Activated CD4-positive, alpha-beta T cell treated with anti-CD3 and anti-CD28 coated beads, Interleukin-2, amount 50 U/mL, for 1 hour (primary cell): ENCODE results near the gene SLC19A1.

Experiments used
- DNase-seq: peaks from one replicate; pipeline ENCODE4 v3.0.0-alpha.2; 2020

The SLC19A1 gene

DNA sequence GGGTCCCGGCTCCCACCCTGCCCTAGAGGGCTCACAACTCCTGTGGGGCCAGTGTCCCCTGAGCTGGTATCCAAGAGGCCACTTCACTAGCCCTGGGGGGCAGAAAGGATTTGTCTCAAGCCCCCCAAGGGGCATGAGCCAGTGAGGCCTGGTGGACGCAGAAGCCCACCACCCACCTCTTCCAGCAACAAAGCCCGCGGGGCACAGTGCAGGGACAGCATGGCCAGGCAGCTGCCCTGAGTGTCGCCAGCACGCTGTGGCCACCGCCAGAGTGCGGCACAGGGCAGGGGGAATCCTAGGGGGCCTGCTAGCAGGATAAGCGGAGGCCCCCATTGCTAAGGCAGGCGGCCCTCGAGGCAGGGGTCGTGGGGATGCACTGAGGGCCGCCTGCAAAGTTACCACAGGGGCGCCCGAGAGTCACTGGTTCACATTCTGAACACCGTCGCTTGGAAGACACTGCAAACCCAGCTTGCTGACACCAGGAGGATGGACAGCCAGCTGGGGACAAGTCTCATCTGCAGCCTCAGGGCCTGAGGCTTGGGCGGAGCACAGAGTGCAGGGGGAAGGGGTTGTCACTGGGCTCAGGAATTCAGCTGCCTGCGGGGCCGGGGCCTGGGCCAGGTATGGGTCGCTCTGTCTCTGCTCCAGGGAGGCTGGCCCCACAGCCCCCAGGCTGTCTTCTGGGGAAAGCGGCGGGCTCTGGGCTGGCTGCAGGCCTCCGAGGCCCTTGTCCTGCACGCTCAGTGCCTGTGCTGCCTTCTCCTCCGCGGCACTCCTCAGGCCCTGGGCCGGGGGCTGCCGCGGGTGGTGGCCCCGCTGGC is 26.8 kb downstream of the SLC19A1 start:
- no peak for DNase-seq

DNA sequence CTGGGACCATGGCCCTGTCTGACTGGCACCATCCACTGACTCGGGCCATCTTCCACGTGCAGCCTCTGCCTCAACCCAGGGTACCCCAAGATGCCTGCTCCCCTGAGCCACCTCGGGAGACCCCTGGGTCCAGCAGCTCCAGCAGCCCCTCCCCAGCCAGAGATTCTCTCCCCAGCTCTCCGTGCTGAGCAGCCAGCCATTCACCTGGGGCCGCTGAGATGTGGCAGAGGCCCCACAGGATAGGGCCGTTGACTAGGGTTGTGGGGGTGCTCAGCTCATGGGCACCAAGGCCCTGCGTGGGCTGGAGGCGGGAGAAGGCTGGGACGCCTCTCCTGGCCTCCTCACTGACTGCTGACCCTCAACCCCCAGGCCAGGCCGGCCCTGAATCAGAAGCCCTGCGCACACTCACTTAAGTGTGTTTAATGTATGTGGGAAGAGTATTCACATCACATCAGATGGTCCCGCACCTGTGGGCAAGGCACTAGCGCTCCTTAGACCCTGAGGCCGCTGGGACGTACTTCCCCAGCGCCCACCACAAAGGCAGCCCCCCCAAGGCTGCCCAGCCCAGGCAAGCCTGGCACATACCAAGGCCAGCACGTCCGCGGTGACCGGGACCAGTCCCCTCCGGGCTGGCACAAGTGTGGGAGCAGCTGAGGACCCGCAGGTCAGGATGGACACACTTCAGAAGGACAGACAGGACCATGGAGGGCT is 27.8 kb downstream of the SLC19A1 start:
- no peak for DNase-seq

DNA sequence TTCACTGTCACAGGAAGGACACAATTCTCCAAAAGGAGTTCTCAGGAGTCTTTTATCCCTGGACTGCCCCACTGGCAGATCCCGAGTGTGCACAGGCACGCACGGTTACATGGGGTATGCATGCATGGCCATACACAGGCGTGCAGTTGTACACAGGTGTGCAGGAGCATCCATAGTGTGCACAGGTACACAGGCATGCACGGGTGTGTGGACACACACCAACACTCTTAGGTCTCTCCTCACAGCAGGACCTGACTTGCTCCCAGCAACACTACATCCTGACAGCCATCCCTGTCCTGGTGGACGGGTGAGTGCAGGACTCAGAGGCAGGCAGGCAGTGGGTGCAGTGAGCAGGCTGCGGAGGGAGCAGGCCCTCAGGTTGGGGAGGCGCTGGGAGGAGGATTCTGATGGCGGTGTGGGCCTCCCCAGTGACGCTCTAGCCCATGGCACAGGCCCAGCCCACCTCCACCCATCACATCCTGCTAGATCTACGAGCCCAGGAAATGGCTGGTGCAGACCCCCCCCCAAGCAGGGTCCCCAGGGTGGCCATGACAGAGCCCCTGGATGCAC is 28.4 kb downstream of the SLC19A1 start:
- no peak for DNase-seq

DNA sequence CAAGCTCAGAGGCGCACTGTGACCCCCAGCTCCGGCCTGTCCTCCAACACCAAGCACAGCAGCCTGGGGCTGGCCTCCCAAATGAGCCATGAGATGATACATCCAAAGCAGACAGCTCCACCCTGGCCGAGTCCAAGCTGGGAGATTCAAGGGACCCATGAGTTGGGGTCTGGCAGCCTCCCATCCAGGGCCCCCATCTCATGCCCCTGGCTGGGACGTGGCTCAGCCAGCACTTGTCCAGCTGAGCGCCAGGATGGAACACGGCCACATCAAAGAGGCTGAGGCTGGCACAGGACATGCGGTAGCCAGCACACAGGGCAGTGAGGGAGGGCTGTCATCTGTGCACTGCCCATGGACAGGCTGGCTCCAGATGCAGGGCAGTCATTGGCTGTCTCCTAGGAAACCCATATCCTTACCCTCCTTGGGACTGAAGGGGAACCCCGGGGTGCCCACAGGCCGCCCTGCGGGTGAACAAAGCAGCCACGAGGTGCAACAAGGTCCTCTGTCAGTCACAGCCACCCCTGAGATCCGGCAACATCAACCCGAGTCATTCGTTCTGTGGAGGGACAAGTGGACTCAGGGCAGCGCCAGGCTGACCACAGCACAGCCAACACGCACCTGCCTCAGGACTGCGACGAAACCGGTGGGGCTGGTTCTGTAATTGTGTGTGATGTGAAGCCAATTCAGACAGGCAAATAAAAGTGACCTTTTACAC is 29.1 kb downstream of the SLC19A1 start:
- no peak for DNase-seq

DNA sequence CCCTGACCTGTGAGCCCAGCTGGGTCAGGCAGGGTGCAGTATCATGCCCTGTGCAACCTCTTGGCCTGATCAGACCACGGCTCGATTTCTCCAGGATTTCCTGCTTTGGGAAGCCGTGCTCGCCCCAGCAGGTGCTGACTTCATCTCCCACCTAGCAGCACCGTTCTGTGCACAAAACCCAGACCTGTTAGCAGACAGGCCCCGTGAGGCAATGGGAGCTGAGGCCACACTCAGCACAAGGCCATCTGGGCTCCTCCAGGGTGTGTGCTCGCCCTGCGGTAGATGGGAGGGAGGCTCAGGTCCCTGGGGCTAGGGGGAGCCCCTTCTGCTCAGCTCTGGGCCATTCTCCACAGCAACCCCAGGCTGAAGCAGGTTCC is 29.6 kb downstream of the SLC19A1 start:
- no peak for DNase-seq

DNA sequence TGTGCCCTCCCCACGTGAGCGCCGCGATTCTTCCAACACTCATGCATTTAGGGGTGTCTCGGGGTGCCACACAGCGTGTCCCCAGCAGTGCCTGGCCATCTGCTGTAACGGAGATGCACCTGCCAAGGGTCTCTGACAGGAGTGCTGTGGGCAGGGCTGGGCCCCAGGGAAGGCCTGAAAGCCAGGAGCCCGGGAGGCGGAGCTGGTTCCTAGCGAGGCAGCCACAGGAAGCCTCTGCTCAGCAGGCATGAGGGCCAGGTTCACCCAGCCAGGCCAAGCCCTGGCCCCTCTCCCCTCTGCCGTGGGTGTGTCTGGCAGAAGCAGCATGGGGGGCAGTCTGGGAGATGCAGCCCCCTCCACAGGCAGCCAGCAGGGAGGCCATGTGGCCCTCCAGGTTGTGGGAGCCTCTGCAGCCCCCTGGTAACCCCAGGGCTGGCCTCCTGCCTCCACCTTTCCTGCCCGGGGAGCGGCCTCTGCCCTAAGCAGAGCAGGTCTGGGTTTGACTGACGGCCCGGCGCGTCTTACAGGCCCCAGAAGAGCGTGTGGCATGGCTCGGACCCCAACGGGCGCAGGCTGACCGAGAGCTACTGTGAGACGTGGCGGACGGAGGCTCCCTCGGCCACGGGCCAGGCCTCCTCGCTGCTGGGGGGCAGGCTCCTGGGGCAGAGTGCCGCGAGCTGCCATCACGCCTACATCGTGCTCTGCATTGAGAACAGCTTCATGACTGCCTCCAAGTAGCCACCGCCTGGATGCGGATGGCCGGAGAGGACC is 30.4 kb downstream of the SLC19A1 start:
- DNase-seq: no peak

DNA sequence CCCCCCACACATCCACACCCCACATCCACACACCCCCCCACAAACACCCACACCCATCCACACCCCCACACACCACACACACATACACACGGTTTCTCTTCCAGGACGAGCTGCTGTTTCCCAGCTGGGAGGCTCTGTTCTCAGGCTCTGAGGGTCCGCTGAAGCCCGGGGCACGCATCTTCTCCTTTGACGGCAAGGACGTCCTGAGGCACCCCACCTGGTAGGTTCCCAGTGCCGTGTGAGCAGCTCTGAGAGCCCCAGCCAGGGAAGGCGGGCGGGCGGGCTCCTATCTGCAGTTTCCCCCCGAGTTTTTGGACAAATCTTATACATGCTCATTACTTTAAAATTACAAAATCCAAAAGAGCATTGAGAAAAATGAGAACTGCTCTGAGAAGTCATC is 31.2 kb downstream of the SLC19A1 start:
- no peak for DNase-seq

DNA sequence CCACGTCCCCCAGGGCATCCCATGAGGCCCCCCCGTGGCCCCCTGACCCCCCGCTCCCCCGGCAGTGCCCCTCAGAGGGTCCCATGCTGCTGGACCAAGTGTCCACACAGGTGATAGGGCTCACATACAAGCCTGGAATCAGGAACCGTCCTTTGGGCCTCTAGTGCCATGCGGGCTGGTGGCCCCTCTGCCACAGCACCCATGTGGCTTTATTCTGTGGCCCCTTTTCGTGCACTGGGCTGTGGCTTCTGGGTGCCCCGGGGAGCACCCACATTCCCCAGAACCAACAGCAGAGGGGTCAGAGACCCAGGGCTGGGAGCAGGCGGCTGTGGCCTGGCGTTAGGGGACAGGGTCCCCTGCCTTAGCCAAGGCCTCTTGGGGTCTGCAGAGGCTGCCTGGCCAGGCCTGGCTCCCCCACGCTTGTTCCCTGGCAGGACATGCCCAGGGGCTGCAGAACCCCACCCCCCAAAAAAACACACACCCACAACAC is 31.7 kb downstream of the SLC19A1 start:
- DNase-seq: no peak

DNA sequence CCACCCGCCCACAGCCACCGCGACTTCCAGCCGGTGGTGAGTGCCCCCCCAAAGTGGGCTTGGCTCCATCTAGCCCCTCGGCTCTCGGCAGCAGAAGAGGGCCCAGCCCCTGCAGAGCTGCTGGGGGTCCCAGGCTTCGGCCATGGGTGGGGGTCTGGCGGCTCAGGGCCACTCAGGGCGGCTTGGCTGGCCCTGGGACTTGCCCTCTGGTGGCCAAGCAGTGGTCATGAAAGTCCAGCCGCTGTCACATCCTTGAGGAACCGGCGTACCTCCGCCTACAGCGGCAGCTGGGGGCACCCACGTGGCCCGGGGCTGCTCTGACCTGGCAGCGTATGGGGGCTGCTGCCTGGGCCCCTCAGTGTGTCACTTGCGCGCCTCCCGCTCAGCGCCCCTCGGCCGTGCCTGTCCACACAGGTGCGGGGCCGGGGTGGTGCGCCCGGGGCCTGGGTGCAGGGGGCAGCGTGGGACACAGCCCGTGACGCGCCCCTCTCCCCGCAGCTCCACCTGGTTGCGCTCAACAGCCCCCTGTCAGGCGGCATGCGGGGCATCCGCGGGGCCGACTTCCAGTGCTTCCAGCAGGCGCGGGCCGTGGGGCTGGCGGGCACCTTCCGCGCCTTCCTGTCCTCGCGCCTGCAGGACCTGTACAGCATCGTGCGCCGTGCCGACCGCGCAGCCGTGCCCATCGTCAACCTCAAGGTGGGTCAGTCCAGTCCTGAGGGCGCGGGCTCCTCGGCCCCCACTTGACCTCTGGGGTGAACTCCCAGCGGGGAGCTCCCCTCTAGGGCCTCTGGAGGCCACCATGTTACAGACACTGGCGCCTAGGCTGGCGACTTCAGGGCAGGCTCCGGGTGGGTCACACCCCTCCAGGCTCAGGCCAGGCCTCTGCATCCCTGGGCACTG is 32.4 kb downstream of the SLC19A1 start:
- DNase-seq: no peak

DNA sequence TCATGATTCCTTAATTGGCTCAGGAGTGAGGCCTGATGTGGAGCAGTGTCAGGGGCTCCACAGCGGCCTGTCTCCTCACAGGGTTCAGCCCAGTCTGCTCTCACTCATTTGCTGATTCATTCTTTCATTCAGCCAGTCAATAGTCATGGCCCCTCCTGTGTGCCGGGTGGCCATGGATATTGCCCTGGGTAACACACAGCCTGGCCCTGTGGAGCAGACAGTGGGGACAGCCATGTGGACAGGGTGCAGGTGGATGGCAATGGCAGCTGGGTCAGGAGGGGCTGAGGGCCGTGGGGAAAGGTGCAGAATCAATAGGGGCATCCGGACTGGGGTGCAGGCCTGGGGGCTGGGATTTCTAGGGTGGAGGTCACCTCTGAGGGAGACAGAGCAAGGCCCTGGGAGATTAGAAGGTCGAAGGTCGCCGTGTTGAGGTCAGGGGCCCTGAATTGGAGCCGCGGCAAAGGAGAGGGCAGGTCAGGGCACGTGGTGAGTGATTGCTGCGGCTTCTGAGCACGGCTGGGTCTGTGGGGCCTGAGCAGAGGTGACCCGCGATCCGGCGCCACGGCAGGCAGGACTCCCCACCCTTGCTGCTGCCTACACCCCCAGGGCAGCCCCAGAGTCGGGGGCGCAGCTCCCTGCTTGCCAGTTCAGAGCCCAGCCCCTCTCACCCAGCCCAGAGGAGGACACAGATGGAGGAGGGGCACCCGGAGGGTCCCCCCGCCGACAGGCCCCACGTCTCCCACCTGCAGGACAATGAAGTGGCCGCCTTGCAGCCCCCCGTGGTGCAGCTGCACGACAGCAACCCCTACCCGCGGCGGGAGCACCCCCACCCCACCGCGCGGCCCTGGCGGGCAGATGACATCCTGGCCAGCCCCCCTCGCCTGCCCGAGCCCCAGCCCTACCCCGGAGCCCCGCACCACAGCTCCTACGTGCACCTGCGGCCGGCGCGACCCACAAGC is 33.4 kb downstream of the SLC19A1 start:
- no peak for DNase-seq

DNA sequence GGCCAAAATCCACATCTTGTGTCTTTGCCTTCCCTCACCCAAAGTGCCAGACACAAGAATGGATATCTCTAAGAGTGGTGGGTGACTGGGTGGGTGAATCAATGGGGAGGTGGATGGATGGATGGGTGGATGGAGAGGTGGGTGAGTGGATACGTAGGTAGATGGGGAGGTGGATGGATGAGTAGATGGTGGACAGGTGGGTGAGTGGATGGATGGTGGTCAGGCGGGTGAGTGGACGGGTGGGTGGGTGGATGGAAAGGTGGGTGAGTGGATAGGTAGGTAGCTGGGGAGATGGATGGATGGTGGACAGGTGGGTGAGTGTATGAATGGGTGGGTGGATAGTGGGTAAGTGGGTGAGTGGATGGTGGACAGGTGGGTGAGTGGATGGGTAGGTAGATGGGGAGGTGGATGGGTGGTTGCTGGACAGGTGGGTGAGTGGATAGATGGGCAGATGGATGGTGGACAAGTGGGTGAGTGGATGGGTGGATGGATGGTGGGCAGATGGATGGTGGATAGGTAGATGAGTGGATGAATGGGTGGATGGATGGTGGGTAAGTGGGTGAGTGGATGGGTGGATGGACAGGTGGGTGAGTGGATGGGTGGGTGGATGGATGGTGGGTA is 34.2 kb downstream of the SLC19A1 start:
- no peak for DNase-seq

DNA sequence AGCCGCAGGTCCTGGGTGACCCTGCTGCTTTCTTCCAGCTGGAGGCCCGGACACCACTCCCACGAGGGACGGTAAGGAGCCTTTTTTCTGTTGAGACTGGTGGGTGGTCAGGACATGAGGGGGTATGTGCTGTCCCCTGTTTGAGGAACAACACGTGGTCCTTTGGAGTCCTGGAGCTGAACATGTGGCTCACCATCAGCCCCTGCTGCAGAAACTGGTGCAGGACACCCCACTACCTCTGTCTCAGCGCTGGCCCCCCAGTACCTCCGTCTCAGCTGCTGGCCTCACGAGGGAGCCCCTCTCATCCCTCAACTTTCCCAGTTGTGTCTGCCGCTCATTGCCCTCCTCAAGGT is 34.7 kb downstream of the SLC19A1 start:
- no peak for DNase-seq

DNA sequence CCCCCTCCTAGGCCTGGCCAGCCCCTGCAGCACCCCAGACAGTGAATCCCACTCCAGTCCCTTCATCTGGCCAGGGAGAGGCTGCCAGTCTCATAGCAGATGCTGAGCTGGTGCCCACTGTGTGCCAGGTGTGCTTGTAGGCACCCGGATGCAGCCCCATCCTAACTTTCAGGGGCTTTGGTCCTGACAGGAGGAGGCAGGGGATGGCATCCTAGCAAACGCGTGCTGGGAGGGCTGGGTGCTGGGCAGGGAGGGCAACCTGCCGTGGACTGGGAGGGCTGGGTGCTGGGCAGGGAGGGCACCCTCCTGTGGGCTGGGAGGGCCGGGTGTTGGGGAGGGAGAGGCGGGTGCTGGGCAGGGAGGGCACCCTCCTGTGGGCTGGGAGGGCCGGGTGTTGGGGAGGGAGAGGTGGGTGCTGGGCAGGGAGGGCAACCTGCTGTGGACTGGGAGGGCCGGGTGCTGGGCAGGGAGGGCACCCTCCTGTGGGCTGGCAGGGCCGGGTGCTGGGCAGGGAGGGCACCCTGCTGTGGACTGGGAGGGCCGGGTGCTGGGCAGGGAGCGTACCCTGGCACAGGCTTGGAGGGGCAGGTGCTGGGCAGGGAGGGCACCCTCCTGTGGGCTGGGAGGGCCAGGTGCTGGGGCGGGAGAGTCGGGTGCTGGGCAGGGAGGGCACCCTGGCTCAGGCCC is 35.3 kb downstream of the SLC19A1 start:
- DNase-seq: no peak

DNA sequence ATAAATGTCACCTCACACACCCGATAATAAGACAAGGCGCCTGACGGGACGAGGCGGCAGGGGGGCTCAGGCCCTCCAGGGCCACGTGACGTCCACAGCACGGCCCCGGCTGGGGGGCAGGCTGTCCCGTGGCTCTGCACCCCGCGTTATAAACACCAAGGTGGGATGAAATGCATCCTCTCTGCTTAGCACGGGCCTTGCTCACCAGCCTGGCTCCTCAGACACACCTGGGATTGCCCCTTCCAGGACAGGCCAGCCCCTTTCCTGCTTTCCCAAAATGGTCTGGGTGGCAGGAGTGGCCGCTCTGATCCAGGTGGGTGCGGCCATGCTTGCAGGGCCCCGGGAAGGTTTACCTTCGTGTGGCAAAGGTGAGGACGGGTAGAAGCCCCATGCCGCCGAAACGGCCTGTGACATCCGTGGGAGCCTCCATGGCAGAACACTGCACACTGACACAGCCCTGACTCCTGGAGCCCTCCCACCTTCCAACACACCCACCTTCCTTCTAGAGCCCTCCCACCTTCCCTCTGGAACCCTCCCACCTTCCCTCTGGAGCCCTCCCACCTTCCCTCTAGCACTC is 35.9 kb downstream of the SLC19A1 start:
- no peak for DNase-seq

DNA sequence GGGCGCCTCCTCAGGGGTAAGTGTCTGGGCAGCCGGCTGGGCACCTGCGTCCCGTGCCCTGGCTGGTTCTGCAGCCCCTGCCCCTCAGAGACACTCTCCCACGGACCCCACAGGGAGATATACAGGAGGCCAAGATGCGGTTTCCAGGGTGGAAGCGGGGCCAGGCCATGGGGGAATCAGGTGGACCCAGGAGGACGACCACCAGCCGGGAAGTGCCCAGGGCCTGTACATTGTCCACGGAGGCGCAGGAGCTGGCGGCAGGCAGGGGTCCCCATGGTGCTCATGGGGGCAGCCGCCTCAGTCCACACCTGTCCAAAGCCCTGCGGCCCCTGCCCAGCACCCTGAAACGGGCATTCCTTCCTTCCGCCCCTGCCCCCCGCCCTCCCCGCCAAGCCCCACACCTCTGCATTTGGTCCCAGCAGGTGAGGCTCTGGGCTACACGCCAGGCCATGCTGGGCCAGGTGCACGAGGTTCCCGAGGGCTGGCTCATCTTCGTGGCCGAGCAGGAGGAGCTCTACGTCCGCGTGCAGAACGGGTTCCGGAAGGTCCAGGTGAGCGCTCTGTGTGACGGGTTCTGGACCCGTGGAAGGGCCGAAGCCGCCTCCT is 36.7 kb downstream of the SLC19A1 start:
- no peak for DNase-seq

DNA sequence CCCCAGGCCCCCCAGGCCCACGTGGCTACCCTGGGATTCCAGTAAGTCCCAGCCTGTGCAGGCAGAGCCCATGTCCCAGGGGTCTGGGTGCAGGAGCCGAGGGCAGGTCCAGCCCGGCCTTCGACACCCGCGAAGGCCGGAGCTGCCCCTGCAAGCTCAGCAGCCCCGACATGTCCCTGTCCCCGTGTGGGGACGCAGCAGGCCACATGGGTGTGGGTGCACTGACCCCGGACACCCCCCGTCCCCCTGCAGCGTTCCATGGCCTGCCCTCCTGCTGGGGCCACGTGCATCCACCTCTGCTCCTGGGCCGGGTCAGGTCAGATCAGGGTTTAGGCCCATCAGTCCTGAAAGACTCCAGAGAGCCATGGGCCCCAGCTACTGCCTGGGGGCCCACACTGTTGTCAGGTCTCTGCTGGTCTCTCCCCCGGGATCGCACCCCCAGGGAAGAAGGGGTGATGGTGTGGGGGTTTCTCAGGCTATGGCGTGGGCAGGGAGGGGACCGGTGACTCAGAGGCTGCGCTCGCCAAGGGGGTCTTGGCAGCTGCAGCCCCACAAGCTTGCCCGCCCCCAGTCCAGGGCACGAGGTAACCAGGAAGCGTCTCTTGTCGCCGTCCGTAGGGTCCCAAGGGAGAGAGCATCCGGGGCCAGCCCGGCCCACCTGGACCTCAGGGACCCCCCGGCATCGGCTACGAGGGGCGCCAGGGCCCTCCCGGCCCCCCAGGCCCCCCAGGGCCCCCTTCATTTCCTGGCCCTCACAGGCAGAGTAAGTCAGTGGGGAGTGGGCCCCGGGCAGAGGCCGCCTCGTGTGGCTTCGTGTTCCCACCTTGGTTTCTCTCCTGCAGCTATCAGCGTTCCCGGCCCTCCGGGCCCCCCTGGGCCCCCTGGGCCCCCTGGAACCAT is 37.5 kb downstream of the SLC19A1 start:
- DNase-seq: no peak

DNA sequence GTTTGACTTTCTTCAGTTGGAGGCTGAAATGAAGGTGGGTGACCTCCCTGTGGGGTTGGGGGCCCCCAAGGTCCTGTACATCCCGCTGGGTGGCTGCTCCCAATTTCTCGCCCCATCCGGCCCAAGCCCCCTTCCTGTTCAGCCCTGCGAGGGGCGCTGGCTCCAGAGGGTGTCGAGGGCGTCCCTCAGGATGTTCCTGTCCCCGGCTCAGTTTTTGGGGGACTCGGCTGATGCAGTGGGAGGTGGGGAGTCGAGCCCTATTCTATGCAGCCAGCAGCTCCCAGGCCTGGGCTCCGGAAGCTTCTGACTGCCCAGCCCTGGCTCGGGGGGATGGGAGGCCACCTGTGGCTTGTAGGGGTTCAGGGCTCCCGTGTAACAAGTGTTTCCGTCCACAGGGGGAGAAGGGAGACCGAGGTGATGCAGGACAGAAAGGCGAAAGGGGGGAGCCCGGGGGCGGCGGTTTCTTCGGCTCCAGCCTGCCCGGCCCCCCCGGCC is 38.2 kb downstream of the SLC19A1 start:
- DNase-seq: no peak
